IMR-90 (cell line): Measurements from ENCODE around the gene ZDHHC3. TPM values are rescaled to one million over a fixed set of nuclear protein-coding genes. Genes with fewer than 3 reads are reported as not detected.

Experiments
- ATAC-seq: fragments of 200-7000 bp; cut with Tn5 transposase; 2 replicates; pipeline ENCODE4 v1.9.1; 2020; ENCODE audit warnings: low read depth, mild to moderate bottlenecking, moderate library complexity
- BruUV-seq: library from RNA; stranded (reverse); fragments of 400-500 nt; replicated peaks from 2 replicates; lab custom pipeline; 2021; lab: Mats Ljungman, UMichigan
- CTCF ChIA-PET: fragments of 300-600 bp; formaldehyde crosslinking; extraction: SDS; loops from one replicate; lab custom pipeline; 2021; ENCODE audit warnings: antibody characterized with exemption; lab: Yijun Ruan, JAX
- POLR2A ChIA-PET: fragments of 300-600 bp; sonication (Branson Sonifier 250); formaldehyde crosslinking; loops from one replicate; lab custom pipeline; 2022; ENCODE audit warnings: antibody characterized with exemption; ENCODE audit not compliant: unreplicated experiment; lab: Charles Lee
- DNase-seq: peaks from one replicate; pipeline ENCODE4 v3.0.0; 2013
- H2AFZ ChIP-seq: replicated peaks from 2 replicates; pipeline ENCODE3; 2013; ENCODE audit warnings: low read length, mild to moderate bottlenecking; ENCODE audit not compliant: poor library complexity
- H2AK5ac ChIP-seq: 2 replicates; pipeline ENCODE4 v1.6.1; 2013; ENCODE audit warnings: low read depth, low read length, inconsistent platforms
- H2AK9ac ChIP-seq: replicated peaks from 2 replicates; pipeline ENCODE3; 2013; ENCODE audit warnings: mild to moderate bottlenecking, low read depth, low read length, moderate library complexity; ENCODE audit not compliant: poor library complexity
- H2BK120ac ChIP-seq: 2 replicates; pipeline ENCODE4 v1.6.1; 2013; ENCODE audit warnings: low read depth, low read length, inconsistent platforms
- H2BK15ac ChIP-seq: 3 replicates; pipeline ENCODE4 v1.6.1; 2013; ENCODE audit warnings: low read depth, low read length, inconsistent platforms
- H2BK20ac ChIP-seq: 2 replicates; pipeline ENCODE4 v1.6.1; 2013; ENCODE audit warnings: low read depth, mild to moderate bottlenecking, inconsistent platforms, low read length, moderate library complexity
- H2BK5ac ChIP-seq: 2 replicates; pipeline ENCODE4 v1.6.1; 2013; ENCODE audit warnings: mild to moderate bottlenecking, low read depth, low read length, inconsistent platforms; ENCODE audit not compliant: poor library complexity, severe bottlenecking
- H3K14ac ChIP-seq: replicated peaks from 2 replicates; pipeline ENCODE4 v1.6.1; 2013; ENCODE audit warnings: low read depth, low read length, inconsistent platforms
- H3K18ac ChIP-seq: 2 replicates; pipeline ENCODE4 v1.6.1; 2013; ENCODE audit warnings: low read depth, low read length, control low read depth
- H3K23ac ChIP-seq: 2 replicates; pipeline ENCODE4 v1.6.1; 2013; ENCODE audit warnings: low read depth, low read length, inconsistent platforms
- H3K27ac ChIP-seq: 2 replicates; pipeline ENCODE4 v1.5.1; 2013; ENCODE audit warnings: mild to moderate bottlenecking, control low read depth, low read length; ENCODE audit not compliant: insufficient read depth
- H3K27me3 ChIP-seq: 2 replicates; pipeline ENCODE4 v1.6.1; 2013; ENCODE audit warnings: low read length; ENCODE audit not compliant: control insufficient read depth, insufficient read depth
- H3K36me3 ChIP-seq: 2 replicates; pipeline ENCODE4 v1.6.1; 2013; ENCODE audit warnings: low read length, mixed read lengths; ENCODE audit not compliant: control insufficient read depth, insufficient read depth
- H3K4ac ChIP-seq: 2 replicates; pipeline ENCODE4 v1.6.1; 2013; ENCODE audit warnings: low read depth, low read length, inconsistent platforms
- H3K4me1 ChIP-seq: 2 replicates; pipeline ENCODE4 v1.6.1; 2013; ENCODE audit warnings: low read length, mixed read lengths; ENCODE audit not compliant: control insufficient read depth, insufficient read depth
- H3K4me2 ChIP-seq: 2 replicates; pipeline ENCODE4 v1.6.1; 2013; ENCODE audit warnings: low read depth, mild to moderate bottlenecking, control low read depth, low read length, moderate library complexity
- H3K4me3 ChIP-seq: 2 replicates; pipeline ENCODE4 v1.5.1; 2013; ENCODE audit warnings: low read depth, mild to moderate bottlenecking, control low read depth, low read length, moderate library complexity; ENCODE audit not compliant: insufficient read depth
- H3K56ac ChIP-seq: 2 replicates; pipeline ENCODE4 v1.6.1; 2013; ENCODE audit warnings: low read length, inconsistent platforms; ENCODE audit not compliant: insufficient read depth; ENCODE audit errors: extremely low read depth
- H3K79me1 ChIP-seq, 2 experiments: 2 replicates each; pipeline ENCODE4 v1.6.1; 2013; ENCODE audit warnings: low read length in 2 of 2, inconsistent platforms in 1 of 2, low read depth in 1 of 2
- H3K9ac ChIP-seq: 2 replicates; pipeline ENCODE4 v1.6.1; 2013; ENCODE audit warnings: low read depth, low read length, control low read depth
- H3K9me1 ChIP-seq: 2 replicates; pipeline ENCODE4 v1.6.1; 2013; ENCODE audit warnings: low read length, inconsistent platforms; ENCODE audit not compliant: insufficient read depth
- H3K9me3 ChIP-seq: 2 replicates; pipeline ENCODE4 v1.6.1; 2013; ENCODE audit warnings: low read length; ENCODE audit not compliant: control insufficient read depth, insufficient read depth
- H4K20me1 ChIP-seq: 2 replicates; pipeline ENCODE4 v1.6.1; 2013; ENCODE audit warnings: low read length, inconsistent platforms; ENCODE audit not compliant: insufficient read depth
- H4K5ac ChIP-seq: 2 replicates; pipeline ENCODE4 v1.6.1; 2013; ENCODE audit warnings: mild to moderate bottlenecking, low read depth, low read length, control low read depth
- H4K8ac ChIP-seq, 2 experiments: 2 replicates each; pipeline ENCODE4 v1.6.1; 2013; ENCODE audit warnings: low read depth in 2 of 2, low read length in 2 of 2, control low read depth in 1 of 2, inconsistent platforms in 1 of 2
- H4K91ac ChIP-seq: 2 replicates; pipeline ENCODE4 v1.6.1; 2013; ENCODE audit warnings: low read depth, low read length, inconsistent platforms; ENCODE audit not compliant: insufficient read depth
- BHLHE40 ChIP-seq: fragments of 150-350 bp; IDR thresholded peaks from 2 replicates; pipeline ENCODE4 v1.6.1; 2016; ENCODE audit warnings: mild to moderate bottlenecking, low read depth, low read length
- CEBPB ChIP-seq: IDR thresholded peaks from 2 replicates; pipeline ENCODE4 v1.6.1; 2012; ENCODE audit warnings: low read depth, low read length, improper control_type of control experiment
- CHD1 ChIP-seq: IDR thresholded peaks from 2 replicates; pipeline ENCODE4 v1.6.1; 2012; ENCODE audit warnings: low read depth, low read length, improper control_type of control experiment
- MAFK ChIP-seq: IDR thresholded peaks from 2 replicates; pipeline ENCODE4 v1.6.1; 2012; ENCODE audit warnings: low read depth, low read length, improper control_type of control experiment
- MAZ ChIP-seq: IDR thresholded peaks from 2 replicates; pipeline ENCODE4 v1.6.1; 2012; ENCODE audit warnings: low read depth, mild to moderate bottlenecking, low read length, improper control_type of control experiment, moderate library complexity, borderline replicate concordance
- MXI1 ChIP-seq: IDR thresholded peaks from 2 replicates; pipeline ENCODE4 v1.6.1; 2012; ENCODE audit warnings: low read depth, mild to moderate bottlenecking, low read length, moderate library complexity, borderline replicate concordance
- POLR2A ChIP-seq: IDR thresholded peaks from 2 replicates; pipeline ENCODE4 v1.6.1; 2012; ENCODE audit warnings: mild to moderate bottlenecking, low read depth, low read length
- RCOR1 ChIP-seq: IDR thresholded peaks from 2 replicates; pipeline ENCODE4 v1.6.1; 2012; ENCODE audit warnings: mild to moderate bottlenecking, low read length, improper control_type of control experiment; ENCODE audit not compliant: insufficient replicate concordance
- SMC3 ChIP-seq: fragments of 150-350 bp; IDR thresholded peaks from 2 replicates; pipeline ENCODE4 v1.6.1; 2016; ENCODE audit warnings: low read depth, mild to moderate bottlenecking, antibody characterized with exemption, low read length, moderate library complexity
- WGBS, 2 experiments: methylation state at CpG; one replicate each; pipeline versions ENCODE4 v1.1.5 to v1.1.7; 2013; ENCODE audit warnings: missing lambda C conversion rate in 2 of 2; ENCODE audit not compliant: insufficient read length in 1 of 2; ENCODE audit errors: extremely low coverage in 2 of 2; 5-methylcytosine and 5-hydroxymethylcytosine counted together
- dilution Hi-C: fragments of 300-500 bp; cut with HindIII; formaldehyde crosslinking; loops from one replicate; pipeline ENCODE4 v1.14.3; 2018; ENCODE audit warnings: low sequenced_read_pairs; ENCODE audit not compliant: unreplicated experiment
- in situ Hi-C: fragments of 300-500 bp; cut with MboI; formaldehyde crosslinking; loops from 3 replicates; pipeline ENCODE4 v1.14.3; 2019; ENCODE audit warnings: low sequenced_read_pairs, inconsistent platforms, mixed read lengths
- intact Hi-C: fragments of 100-400 bp; cut with micrococcal nuclease; formaldehyde crosslinking; loops from 2 replicates; pipeline ENCODE4 v1.10.0; 2022
- polyA plus RNA-seq, 3 experiments: library from polyadenylated mRNA; depleted of rRNA; stranded (reverse); fragments of >200 nt; gene quantifications; 2 replicates each; pipeline ENCODE4 v1.2.3, GENCODE V29; 2012; ENCODE audit warnings: low replicate concordance in 1 of 3
- total RNA-seq: library from RNA; depleted of rRNA; stranded (reverse); fragments of >200 nt; gene quantifications from 2 replicates; pipeline ENCODE4 v1.2.3, GENCODE V29; 2012

Gene ZDHHC3
- total and polyA plus RNA-seq, 2 of the 4 experiments (the other 2 are of a cell fraction), result 57.7 to 59.6 TPM

- Histone ChIP-seq H3K4ac (no peak overlapping the region), H3K4me1 (peaks cover 6% of the 10 kb centered on the region), H3K27ac (no peak overlapping the region), H3K36me3 (no peaks in the 10 kb centered on the region), H3K23ac (no peak overlapping the region), H4K91ac (no peak overlapping the region), H3K9ac (no peak overlapping the region), H4K20me1 (peaks cover 5% of the 10 kb centered on the region), H3K14ac (no peak overlapping the region), H2BK120ac (no peak overlapping the region), H3K56ac (no peak overlapping the region), H3K9me1 (peaks cover 11% of the 10 kb centered on the region), H2BK15ac (no peak overlapping the region), H4K8ac (no peak overlapping the region), H3K4me3 (no peak overlapping the region), H2AFZ (no peak overlapping the region), H2BK5ac (no peak overlapping the region), H3K18ac (no peak overlapping the region), H3K27me3 (no peaks in the 10 kb centered on the region), H2BK20ac (no peak overlapping the region), H2AK9ac (no peak overlapping the region), H3K9me3 (no peaks in the 10 kb centered on the region), H2AK5ac (no peak overlapping the region), H3K4me2 (no peak overlapping the region), H3K79me1 (peaks cover 0 to 11% of the 10 kb centered on the region in 2 experiments; a peak in 1 of 4 replicates), H4K5ac (no peak overlapping the region)
- dilution Hi-C loops (no loop called here), intact Hi-C loops (no loop called here), in situ Hi-C loops (no loop called here)
- POLR2A ChIA-PET, result no interaction called here
- BruUV-seq, result no TSS peak
- CTCF ChIA-PET, result interaction anchor here (0.6 kb wide), 1 partner anchor 1082 kb away, joined by 3 read pairs; no protein-coding TSS in a partner anchor
- no peak for DNase-seq
- ATAC-seq, result no peak
- TF ChIP-seq RCOR1 (no peak), MXI1 (no peak), BHLHE40 (no peak), CEBPB (no peak), MAZ (no peak), CHD1 (no peak), POLR2A (no peak), SMC3 (no peak), MAFK (no peak)
- no CpG with 5 or more reads among the region's 2 CpGs for WGBS, 2 experiments
These were observed 40.9 kb upstream of the ZDHHC3 start for GRCh38 chr3:45016916-45017315.
